Neutrophil (primary cell): ENCODE data around the gene CBLB.

Experiments used
- H3K27ac ChIP-seq: fragments of 200-600 bp; sonication (generic); 2 replicates; pipeline ENCODE4 v1.5.1; 2016; ENCODE audit warnings: mild to moderate bottlenecking, moderate library complexity
- H3K27me3 ChIP-seq: fragments of 200-600 bp; sonication (generic); 2 replicates; pipeline ENCODE4 v1.6.0; 2016; ENCODE audit warnings: mild to moderate bottlenecking
- H3K36me3 ChIP-seq: fragments of 200-600 bp; sonication (generic); 2 replicates; pipeline ENCODE4 v1.5.1; 2017
- H3K4me1 ChIP-seq, 2 experiments: fragments of 200-600 bp in 1 of 2; sonication (generic) in 1 of 2; 1 replicate in 1 of 2; 2 replicates in 1 of 2; pipeline versions ENCODE4 v1.5.1 to v1.6.1; 2013 to 2016; ENCODE audit warnings: low read depth in 1 of 2, low read length in 1 of 2, mild to moderate bottlenecking in 1 of 2, moderate library complexity in 1 of 2; ENCODE audit not compliant: control insufficient read depth in 1 of 2, insufficient read depth in 1 of 2
- H3K4me3 ChIP-seq, 2 experiments: fragments of 200-600 bp in 1 of 2; sonication (generic) in 1 of 2; 1 replicate in 1 of 2; 2 replicates in 1 of 2; pipeline ENCODE4 v1.5.1; 2013 to 2016; ENCODE audit warnings: low read depth in 1 of 2, low read length in 1 of 2, mild to moderate bottlenecking in 1 of 2, moderate library complexity in 1 of 2
- H3K9me3 ChIP-seq: fragments of 200-600 bp; sonication (generic); 2 replicates; pipeline ENCODE4 v1.5.1; 2016
- CTCF ChIP-seq: fragments of 200-600 bp; sonication (generic); IDR thresholded peaks from 2 replicates; pipeline ENCODE4 v1.5.1; 2016; ENCODE audit warnings: antibody characterized with exemption

CBLB gene

GRCh38 chr3:105904678-105905284, 36.0 kb upstream of the CBLB start:
- Histone ChIP-seq H3K9me3 (no peaks in the 10 kb centered on the region), H3K4me3 (no peak overlapping the region), H3K4me1 (peaks cover 4 to 14% of the 10 kb centered on the region in 2 experiments), H3K36me3 (no peaks in the 10 kb centered on the region), H3K27me3 (no peaks in the 10 kb centered on the region), H3K27ac (no peak overlapping the region)
- no peak for TF ChIP-seq CTCF

- H3K4me3 ChIP-seq, result no peak overlapping the region
- TF ChIP-seq CTCF, result no peak
- no peaks in the 10 kb centered on the region for H3K27me3 ChIP-seq
- H3K27ac ChIP-seq, result no peak overlapping the region
- no peaks in the 10 kb centered on the region for H3K36me3 ChIP-seq
- no peaks in the 10 kb centered on the region for H3K9me3 ChIP-seq
- peaks cover 4 to 14% of the 10 kb centered on the region in 2 experiments for H3K4me1 ChIP-seq
Observed at GRCh38 chr3:105904251-105904650, 35.4 kb upstream of the CBLB start.

GRCh38 chr3:105899516-105899915, 30.7 kb upstream of the CBLB start:
- no peaks in the 10 kb centered on the region for H3K4me1 ChIP-seq
- H3K36me3 ChIP-seq, result no peaks in the 10 kb centered on the region
- no peaks in the 10 kb centered on the region for H3K9me3 ChIP-seq
- no peak overlapping the region for H3K4me3 ChIP-seq
- H3K27me3 ChIP-seq, result no peaks in the 10 kb centered on the region
- no peak for TF ChIP-seq CTCF
- no peak overlapping the region for H3K27ac ChIP-seq

- H3K27ac ChIP-seq, result no peak overlapping the region
- no peaks in the 10 kb centered on the region for H3K4me1 ChIP-seq
- TF ChIP-seq CTCF, result no peak
- no peaks in the 10 kb centered on the region for H3K36me3 ChIP-seq
- no peaks in the 10 kb centered on the region for H3K27me3 ChIP-seq
- H3K4me3 ChIP-seq, result no peak overlapping the region
- no peaks in the 10 kb centered on the region for H3K9me3 ChIP-seq
Observed at GRCh38 chr3:105891101-105891500, 22.3 kb upstream of the CBLB start.

- H3K27ac ChIP-seq, result no peak overlapping the region
- H3K4me3 ChIP-seq, result no peak overlapping the region
- H3K27me3 ChIP-seq, result no peaks in the 10 kb centered on the region
- no peak for TF ChIP-seq CTCF
- no peaks in the 10 kb centered on the region for H3K9me3 ChIP-seq
- H3K36me3 ChIP-seq, result no peaks in the 10 kb centered on the region
- H3K4me1 ChIP-seq, result peaks cover 0 to 4% of the 10 kb centered on the region in 2 experiments
Observed at GRCh38 chr3:105888621-105889579, 20.1 kb upstream of the CBLB start.
